ENCODE data around the gene INSM2.

The INSM2 gene

GRCh38 chr14:35576260-35576659, 42.3 kb downstream of the INSM2 start:
- no peak for ATAC-seq
- TF ChIP-seq ESRRG (CRISPR knock-in tag; IDR thresholded peaks at IDR 0.05) = no peak
- TF ChIP-seq CSDC2 (CRISPR knock-in tag; IDR thresholded peaks at IDR 0.05) = no peak
- TF ChIP-seq ZFP30 (CRISPR knock-in tag; IDR thresholded peaks at IDR 0.05) = no peak
- TF ChIP-seq RARB (CRISPR knock-in tag; IDR thresholded peaks at IDR 0.05) = no peak
- no peak for TF ChIP-seq GLIS3 (CRISPR knock-in tag; IDR thresholded peaks at IDR 0.05)
- no peak for TF ChIP-seq TSHZ2 (CRISPR knock-in tag; IDR thresholded peaks at IDR 0.05)
- no peak for TF ChIP-seq PATZ1 (CRISPR knock-in tag; IDR thresholded peaks at IDR 0.05; ENCODE audit: borderline replicate concordance)
- no peak for TF ChIP-seq ZC3H10 (CRISPR knock-in tag; IDR thresholded peaks at IDR 0.05)

GRCh38 chr14:35576856-35577255, 42.9 kb downstream of the INSM2 start:
- TF ChIP-seq GLIS3 (CRISPR knock-in tag; IDR thresholded peaks at IDR 0.05) = no peak
- TF ChIP-seq ZC3H10 (CRISPR knock-in tag; IDR thresholded peaks at IDR 0.05) = peak; percentile 34; the same call in 1 of the 2 replicates
- peak; percentile 70 for TF ChIP-seq TCF4 (CRISPR knock-in tag; IDR thresholded peaks at IDR 0.05; ENCODE audit: borderline replicate concordance)
- TF ChIP-seq PPARA (CRISPR knock-in tag; IDR thresholded peaks at IDR 0.05; ENCODE audit: borderline replicate concordance) = no peak
- peak; percentile 73 for TF ChIP-seq ISL1 (CRISPR knock-in tag; IDR thresholded peaks at IDR 0.05)
- TF ChIP-seq CREB5 (CRISPR knock-in tag; IDR thresholded peaks at IDR 0.05; ENCODE audit: low read depth) = peak; percentile 40; the same call in 1 of the 2 replicates
- ATAC-seq = no peak

- ATAC-seq = no peak
- no peak for TF ChIP-seq ZNF565 (CRISPR knock-in tag; conservative IDR thresholded peaks at IDR 0.05; ENCODE audit: low read depth)
- TF ChIP-seq CSRNP3 (CRISPR knock-in tag; IDR thresholded peaks at IDR 0.05) = no peak
- no peak for TF ChIP-seq ZC3H10 (CRISPR knock-in tag; IDR thresholded peaks at IDR 0.05)
These were observed 44.2 kb downstream of the INSM2 start for GRCh38 chr14:35578135-35578534.

GRCh38 chr14:35578639-35579038, 44.7 kb downstream of the INSM2 start:
- TF ChIP-seq POU6F1 (CRISPR knock-in tag; IDR thresholded peaks at IDR 0.05; ENCODE audit: borderline replicate concordance, low read depth) = no peak
- TF ChIP-seq RARB (CRISPR knock-in tag; IDR thresholded peaks at IDR 0.05) = no peak
- TF ChIP-seq ZNF565 (CRISPR knock-in tag; conservative IDR thresholded peaks at IDR 0.05; ENCODE audit: low read depth) = no peak
- ATAC-seq = no peak

Data from SK-N-SH treated with all-trans-retinoic acid at 6 μM for 48 hours (cell line).